ENCODE results near the gene PARVG. TPM values are rescaled to one million over a fixed set of nuclear protein-coding genes. Genes with fewer than 3 reads are reported as not detected.

Gene PARVG
- total and polyA plus RNA-seq, 10 of the 15 experiments (the other 5 are each of a cell fraction or from before 2014, with no cell fraction given): 6.3 to 123 (median 71.9) TPM

GRCh38 chr22:44168206-44168605 lies 12.5 kb upstream of the PARVG start:
- no peaks in the 10 kb centered on the region for H3K27me3 ChIP-seq (replicated peaks in 1 of 2; ENCODE audit: control insufficient read depth in 2 of 2, insufficient read depth in 2 of 2, low read length in 1 of 2)
- H3K4me1 ChIP-seq (ENCODE audit: control insufficient read depth, insufficient read depth, low read length): peaks cover 18% of the 10 kb centered on the region
- in situ Hi-C loops (cut with MboI): no loop called here
- WGBS (ENCODE audit: insufficient coverage, insufficient replicate concordance, low lambda C conversion rate, missing lambda C conversion rate): 90% methylated on average over 13 of the region's 13 CpGs
- H3K27ac ChIP-seq (ENCODE audit: control insufficient read depth, insufficient read depth): no peak overlapping the region
- no peak overlapping the region for H3K4me2 ChIP-seq (ENCODE audit: control insufficient read depth, insufficient read depth)
- no peak overlapping the region for H2AFZ ChIP-seq (ENCODE audit: control insufficient read depth, low read depth, low read length)
- intact Hi-C loops (cut with micrococcal nuclease; ENCODE audit: unreplicated experiment): no loop called here
- no TSS peak for BruUV-seq (replicated peaks)
- H3K36me3 ChIP-seq (ENCODE audit: control insufficient read depth in 2 of 2, insufficient read depth in 2 of 2, low read length in 1 of 2): peaks cover 3 to 6% of the 10 kb centered on the region in 2 experiments; a peak in 3 of 4 replicates
- no peaks in the 10 kb centered on the region for H4K20me1 ChIP-seq (ENCODE audit: control insufficient read depth, insufficient read depth)
- ChIA-PET POLR2A (no interaction called here), SMC1A (ENCODE audit: uncharacterized antibody, unreplicated experiment) (no interaction called here), RAD21 (ENCODE audit: unreplicated experiment) (no interaction called here), CTCF (interaction anchor here (0.9 kb wide), 1 partner anchor 223 kb away, joined by 3 read pairs; no protein-coding TSS in a partner anchor)
- no peaks in the 10 kb centered on the region for H3K79me2 ChIP-seq (ENCODE audit: control insufficient read depth, insufficient read depth, low read length)
- H3K9me3 ChIP-seq (replicated peaks; ENCODE audit: control insufficient read depth, insufficient read depth, low read length): no peaks in the 10 kb centered on the region
- no peak for ATAC-seq
- no peak overlapping the region for H3K9ac ChIP-seq (ENCODE audit: control insufficient read depth, insufficient read depth, low read length)
- TF ChIP-seq IRF4 (IDR thresholded peaks at IDR 0.05; ENCODE audit: low read depth, low read length) (no peak), NBN (IDR thresholded peaks at IDR 0.05) (no peak), PAX5 (IDR thresholded peaks at IDR 0.05; ENCODE audit: borderline replicate concordance, low read depth, low read length) (no peak), CHD1 (IDR thresholded peaks at IDR 0.05; ENCODE audit: low read depth, low read length) (no peak), CBFB (IDR thresholded peaks at IDR 0.05; ENCODE audit: low read depth) (no peak), POLR2A (IDR thresholded peaks at IDR 0.05; ENCODE audit: low read depth, low read length) (no peak), MYB (IDR thresholded peaks at IDR 0.05; ENCODE audit: borderline replicate concordance, low read depth, low read length) (no peak), ETV6 (conservative IDR thresholded peaks at IDR 0.05 in 1 of 2, IDR thresholded peaks at IDR 0.05 in 1 of 2; ENCODE audit: borderline replicate concordance in 1 of 2, low read depth in 1 of 2) (no peak), SMC3 (IDR thresholded peaks at IDR 0.05; ENCODE audit: borderline replicate concordance, low read length) (no peak), FOXM1 (IDR thresholded peaks at IDR 0.05; ENCODE audit: low read depth, low read length) (no peak), BCL11A (IDR thresholded peaks at IDR 0.05; ENCODE audit: low read depth, low read length) (no peak), PML (IDR thresholded peaks at IDR 0.05; ENCODE audit: low read length) (no peak), ZNF274 (IDR thresholded peaks at IDR 0.05; ENCODE audit: insufficient read depth, insufficient read length) (no peak), CREB1 (IDR thresholded peaks at IDR 0.05; ENCODE audit: low read depth) (no peak), HDAC2 (IDR thresholded peaks at IDR 0.05) (no peak), HCFC1 (IDR thresholded peaks at IDR 0.05; ENCODE audit: low read length) (no peak), EP300 (IDR thresholded peaks at IDR 0.05; ENCODE audit: borderline replicate concordance in 1 of 2, control insufficient read depth in 1 of 2, low read depth in 2 of 2, low read length in 2 of 2) (no peak), ZBTB4 (CRISPR knock-in tag; IDR thresholded peaks at IDR 0.05) (no peak)
- TF ChIP-seq, protein P1, sequence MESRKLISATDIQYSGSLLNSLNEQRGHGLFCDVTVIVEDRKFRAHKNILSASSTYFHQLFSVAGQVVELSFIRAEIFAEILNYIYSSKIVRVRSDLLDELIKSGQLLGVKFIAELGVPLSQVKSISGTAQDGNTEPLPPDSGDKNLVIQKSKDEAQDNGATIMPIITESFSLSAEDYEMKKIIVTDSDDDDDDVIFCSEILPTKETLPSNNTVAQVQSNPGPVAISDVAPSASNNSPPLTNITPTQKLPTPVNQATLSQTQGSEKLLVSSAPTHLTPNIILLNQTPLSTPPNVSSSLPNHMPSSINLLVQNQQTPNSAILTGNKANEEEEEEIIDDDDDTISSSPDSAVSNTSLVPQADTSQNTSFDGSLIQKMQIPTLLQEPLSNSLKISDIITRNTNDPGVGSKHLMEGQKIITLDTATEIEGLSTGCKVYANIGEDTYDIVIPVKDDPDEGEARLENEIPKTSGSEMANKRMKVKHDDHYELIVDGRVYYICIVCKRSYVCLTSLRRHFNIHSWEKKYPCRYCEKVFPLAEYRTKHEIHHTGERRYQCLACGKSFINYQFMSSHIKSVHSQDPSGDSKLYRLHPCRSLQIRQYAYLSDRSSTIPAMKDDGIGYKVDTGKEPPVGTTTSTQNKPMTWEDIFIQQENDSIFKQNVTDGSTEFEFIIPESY (IDR thresholded peaks at IDR 0.05): no peak
- H3K4me3 ChIP-seq: no peak overlapping the region
- no peak for FAIRE-seq
- DNase-seq (ENCODE audit: low read depth, low spot score): no peak

Data from GM12878 (cell line).